Measurements from ENCODE around the gene LAMA2.

The LAMA2 gene

GRCh38 chr6:129447198-129447565, 564.2 kb downstream of the LAMA2 start:
- DNase-seq (ENCODE audit: low read depth in 2 of 2) = no peak

- no peak for DNase-seq (ENCODE audit: low read depth in 2 of 2)
Observed at GRCh38 chr6:129448965-129449364, 566.0 kb downstream of the LAMA2 start.

GRCh38 chr6:129451187-129451586, 568.2 kb downstream of the LAMA2 start:
- DNase-seq (ENCODE audit: low read depth in 2 of 2) = no peak

GRCh38 chr6:129453073-129453472, 570.1 kb downstream of the LAMA2 start:
- no peak for DNase-seq (ENCODE audit: low read depth in 2 of 2)

GRCh38 chr6:129454488-129454887, 571.5 kb downstream of the LAMA2 start:
- no peak for DNase-seq (ENCODE audit: low read depth in 2 of 2)

GRCh38 chr6:129455126-129455769, 572.3 kb downstream of the LAMA2 start:
- no peak for DNase-seq (ENCODE audit: low read depth in 2 of 2)

GRCh38 chr6:129460221-129460620, 577.3 kb downstream of the LAMA2 start:
- no peak for DNase-seq (ENCODE audit: low read depth in 2 of 2)

- DNase-seq (ENCODE audit: low read depth in 2 of 2) = no peak
Observed at GRCh38 chr6:129469070-129469662, 586.2 kb downstream of the LAMA2 start.

- DNase-seq (ENCODE audit: low read depth in 2 of 2) = no peak
Observed at GRCh38 chr6:129472239-129472638, 589.3 kb downstream of the LAMA2 start.

GRCh38 chr6:129473546-129473945, 590.6 kb downstream of the LAMA2 start:
- DNase-seq (ENCODE audit: low read depth in 2 of 2) = no peak

- no peak for DNase-seq (ENCODE audit: low read depth in 2 of 2)
Observed at GRCh38 chr6:129475477-129476247, 592.7 kb downstream of the LAMA2 start.

GRCh38 chr6:129476248-129476564, 593.3 kb downstream of the LAMA2 start:
- DNase-seq (ENCODE audit: low read depth in 2 of 2) = no peak

- DNase-seq (ENCODE audit: low read depth in 2 of 2) = no peak
Observed at GRCh38 chr6:129476810-129477209, 593.9 kb downstream of the LAMA2 start.

- DNase-seq (ENCODE audit: low read depth in 2 of 2) = no peak
Observed at GRCh38 chr6:129478379-129478778, 595.4 kb downstream of the LAMA2 start.

- no peak for DNase-seq (ENCODE audit: low read depth in 2 of 2)
Observed at GRCh38 chr6:129481706-129482105, 598.8 kb downstream of the LAMA2 start.

- no peak for DNase-seq (ENCODE audit: low read depth in 2 of 2)
Observed at GRCh38 chr6:129485746-129486145, 602.8 kb downstream of the LAMA2 start.

- DNase-seq (ENCODE audit: low read depth in 2 of 2) = no peak
Observed at GRCh38 chr6:129486327-129486726, 603.4 kb downstream of the LAMA2 start.

GRCh38 chr6:129488313-129488712, 605.4 kb downstream of the LAMA2 start:
- no peak for DNase-seq (ENCODE audit: low read depth in 2 of 2)

- DNase-seq (ENCODE audit: low read depth in 2 of 2) = no peak
Observed at GRCh38 chr6:129489215-129489765, 606.4 kb downstream of the LAMA2 start.

GRCh38 chr6:129490521-129491255, 607.8 kb downstream of the LAMA2 start:
- peak; percentile 37 to 42 for DNase-seq (ENCODE audit: low read depth in 2 of 2)

GRCh38 chr6:129491436-129491835, 608.5 kb downstream of the LAMA2 start:
- no peak for DNase-seq (ENCODE audit: low read depth in 2 of 2)

- no peak for DNase-seq (ENCODE audit: low read depth in 2 of 2)
Observed at GRCh38 chr6:129492260-129492659, 609.3 kb downstream of the LAMA2 start.

Measured in stimulated activated CD4-positive, alpha-beta T cell treated with anti-CD3 and anti-CD28 coated beads, Interleukin-12 subunit alpha, Interleukin-12 subunit beta, amount 100 ng/mL, for 24 hours (primary cell).